HG03457 (cell line): ENCODE data around the gene SLX9.

Source experiments
- ATAC-seq: cut with Tn5 transposase; IDR thresholded peaks from one replicate; pipeline ENCODE4 v1.9.1; 2021; ENCODE audit warnings: moderate number of reproducible peaks; ENCODE audit not compliant: unreplicated experiment

The SLX9 gene

GRCh38 chr21:44943686-44944550 is 4.1 kb downstream of the SLX9 start:
- ATAC-seq, result no peak

- no peak for ATAC-seq
These were observed 4.8 kb downstream of the SLX9 start for GRCh38 chr21:44944596-44944995.

- no peak for ATAC-seq
These were observed 6.6 kb downstream of the SLX9 start for GRCh38 chr21:44946254-44947041.

GRCh38 chr21:44947111-44947929 is 7.5 kb downstream of the SLX9 start:
- ATAC-seq, result no peak

- ATAC-seq, result no peak
These were observed 8.1 kb downstream of the SLX9 start for GRCh38 chr21:44947930-44948331.

- ATAC-seq, result no peak
These were observed 8.7 kb downstream of the SLX9 start for GRCh38 chr21:44948426-44949120.

- ATAC-seq, result no peak
These were observed 9.4 kb downstream of the SLX9 start for GRCh38 chr21:44949161-44949778.

GRCh38 chr21:44949779-44950198 is 10.0 kb downstream of the SLX9 start:
- ATAC-seq, result no peak

GRCh38 chr21:44950351-44950750 is 10.5 kb downstream of the SLX9 start:
- no peak for ATAC-seq

GRCh38 chr21:44951186-44951915 is 11.5 kb downstream of the SLX9 start:
- ATAC-seq, result no peak

- ATAC-seq, result no peak
These were observed 12.5 kb downstream of the SLX9 start for GRCh38 chr21:44952116-44952928.

GRCh38 chr21:44952929-44953627 is 13.2 kb downstream of the SLX9 start:
- ATAC-seq, result no peak

GRCh38 chr21:44953628-44954021 is 13.8 kb downstream of the SLX9 start:
- no peak for ATAC-seq

GRCh38 chr21:44954281-44954771 is 14.5 kb downstream of the SLX9 start:
- no peak for ATAC-seq

- no peak for ATAC-seq
These were observed 15.4 kb downstream of the SLX9 start for GRCh38 chr21:44955141-44955797.

GRCh38 chr21:44955798-44956175 is 16.0 kb downstream of the SLX9 start:
- no peak for ATAC-seq

- no peak for ATAC-seq
These were observed 16.7 kb downstream of the SLX9 start for GRCh38 chr21:44956356-44957046.
